IPS-NIHi11 (cell line): ENCODE data around the gene TARBP1.
"Not testable (repeated sequence)": the region's sequence is repeated elsewhere in the genome, so short reads cannot be mapped to it uniquely, and the experiment has no call there.

ENCODE experiments used
- DNase-seq: peaks from one replicate; pipeline ENCODE4 v3.0.0; 2012; ENCODE audit warnings: mixed read lengths, low spot score

Gene TARBP1

DNA sequence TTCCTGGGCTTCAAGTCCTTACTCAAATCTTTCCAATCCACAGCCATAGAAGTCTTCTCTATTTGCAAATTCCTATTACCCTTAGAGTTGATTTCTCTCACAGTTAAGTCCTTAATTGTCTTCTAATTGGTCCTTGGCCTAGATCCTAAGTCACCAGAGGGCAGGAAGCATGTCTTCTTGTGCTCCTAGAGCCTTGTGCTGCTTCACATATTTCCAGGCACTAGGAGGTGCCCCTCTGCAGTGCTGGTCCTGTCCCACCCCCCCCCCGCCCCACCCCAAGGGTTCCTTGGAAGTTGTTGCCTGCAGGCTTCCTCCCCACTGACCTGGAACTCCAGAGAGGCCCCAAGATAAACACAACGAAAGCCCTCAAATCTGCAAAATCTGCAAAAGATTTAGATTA is 28.1 kb upstream of the TARBP1 start:
- DNase-seq: no peak

GRCh38 chr1:234505769-234506102 is 26.8 kb upstream of the TARBP1 start:
- DNase-seq: no peak

DNA sequence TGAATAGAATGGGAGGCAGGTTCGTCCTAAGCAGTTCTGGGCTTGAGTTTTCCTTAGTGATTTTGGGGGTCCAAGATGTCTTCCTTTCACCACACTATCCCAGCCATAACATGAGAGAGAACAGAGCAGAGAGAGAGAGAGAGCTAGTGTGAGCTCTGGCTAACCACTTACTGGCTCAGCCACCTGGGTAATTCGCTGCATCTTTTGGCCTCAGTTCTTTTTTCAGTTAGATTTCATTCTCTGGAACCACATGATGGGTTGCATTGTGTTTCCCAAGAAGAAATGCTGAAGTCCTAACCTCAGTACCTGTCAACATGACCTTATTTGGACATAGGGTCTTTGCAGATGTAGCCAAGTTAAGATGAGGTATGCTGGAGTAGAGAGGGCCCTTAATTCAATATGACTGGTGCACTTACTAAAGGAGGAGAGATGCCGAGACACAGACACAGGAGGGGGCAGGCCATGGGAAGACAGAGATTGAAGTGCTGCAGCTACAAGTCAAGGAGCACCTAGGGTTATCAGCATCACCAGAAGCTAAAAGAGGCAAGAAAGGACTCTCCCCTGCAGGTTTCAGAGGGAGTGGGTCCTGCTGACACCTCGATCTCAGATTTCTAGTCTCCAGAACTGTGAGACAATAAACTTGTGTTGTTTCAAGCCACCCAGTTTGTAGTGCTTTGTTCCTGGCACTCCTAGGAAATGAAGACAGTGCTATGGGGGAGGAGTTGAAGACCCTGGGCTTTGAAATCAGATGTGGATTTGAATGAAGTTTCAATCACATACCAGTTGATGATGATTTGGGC is 26.2 kb upstream of the TARBP1 start:
- no peak for DNase-seq

GRCh38 chr1:234504251-234504650 is 25.3 kb upstream of the TARBP1 start:
- not testable (repeated sequence) for DNase-seq

DNA sequence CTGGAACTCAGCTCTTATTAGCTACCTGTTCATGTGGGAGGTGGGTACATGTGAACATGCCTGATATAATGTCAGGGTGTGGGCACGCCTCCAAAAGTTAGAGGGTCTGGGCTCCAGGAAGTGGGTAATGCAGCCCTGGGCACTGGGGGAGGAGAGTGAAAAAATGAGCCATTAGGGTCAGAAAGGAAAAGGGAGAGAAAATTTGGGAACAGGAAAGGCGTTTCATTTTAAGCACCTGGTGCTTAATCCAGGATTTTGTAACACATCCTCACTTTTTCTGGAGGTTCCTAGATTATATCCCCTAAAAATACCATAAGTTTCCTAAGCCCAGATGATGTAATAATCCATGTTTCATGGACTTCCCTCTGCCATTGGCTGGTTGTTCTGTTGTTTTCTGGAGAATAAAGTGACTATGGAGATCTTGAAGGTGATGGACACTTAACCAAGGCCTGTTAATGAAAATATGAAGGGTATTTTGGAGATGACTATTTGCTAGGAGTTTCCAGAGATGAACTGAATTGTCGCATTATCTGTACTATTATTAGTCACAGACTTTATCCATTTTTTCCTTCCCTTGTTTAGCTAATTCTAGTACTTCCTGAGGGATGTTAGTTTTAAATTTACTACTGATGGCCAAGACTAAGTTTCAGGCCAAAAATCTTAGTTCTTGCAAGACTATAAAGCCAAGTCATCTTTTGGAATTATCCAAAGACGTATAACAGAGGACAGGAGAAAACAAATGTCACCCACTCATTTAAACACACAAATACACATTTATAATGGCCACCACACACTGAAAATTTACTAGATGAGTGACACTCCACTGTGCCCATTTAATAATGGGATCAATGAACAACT is 24.4 kb upstream of the TARBP1 start:
- no peak for DNase-seq

DNA sequence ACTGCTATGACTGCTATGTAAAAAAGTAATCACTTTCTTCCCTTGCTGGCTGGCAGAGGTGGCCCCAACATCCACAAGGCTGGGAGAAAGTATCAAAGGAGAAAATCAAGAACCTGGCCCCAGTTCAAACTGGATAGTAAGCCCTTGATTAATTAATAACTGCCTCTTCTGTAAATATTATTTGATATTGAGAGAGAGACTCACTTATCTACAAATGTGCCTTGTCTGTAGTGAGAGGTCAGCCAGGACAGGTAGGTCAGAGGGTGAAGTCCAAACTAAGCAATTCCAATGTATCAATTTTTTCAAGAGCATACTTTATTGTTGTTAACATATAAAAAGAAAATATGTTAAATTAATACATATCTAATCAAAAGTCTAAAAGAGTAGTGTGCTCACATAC is 23.8 kb upstream of the TARBP1 start:
- DNase-seq: no peak

DNA sequence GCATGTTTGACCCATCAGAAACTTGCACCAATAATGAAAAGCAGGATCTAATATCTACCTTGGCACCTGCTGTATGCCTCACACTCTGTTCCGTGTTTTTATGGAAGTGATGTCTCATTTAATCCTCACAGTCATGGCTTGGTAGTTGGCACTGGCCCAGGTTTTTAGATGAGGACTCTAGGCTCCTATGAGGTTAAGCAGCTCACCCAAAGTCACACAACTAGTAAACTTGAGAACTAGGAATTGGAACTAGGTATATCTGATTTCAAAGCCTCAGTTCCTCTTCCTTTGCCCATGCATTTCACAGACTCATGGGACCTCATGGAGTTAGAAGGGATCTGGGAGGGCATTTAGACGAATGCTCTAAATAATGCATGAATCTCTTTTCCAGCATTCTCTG is 21.3 kb upstream of the TARBP1 start:
- no peak for DNase-seq

DNA sequence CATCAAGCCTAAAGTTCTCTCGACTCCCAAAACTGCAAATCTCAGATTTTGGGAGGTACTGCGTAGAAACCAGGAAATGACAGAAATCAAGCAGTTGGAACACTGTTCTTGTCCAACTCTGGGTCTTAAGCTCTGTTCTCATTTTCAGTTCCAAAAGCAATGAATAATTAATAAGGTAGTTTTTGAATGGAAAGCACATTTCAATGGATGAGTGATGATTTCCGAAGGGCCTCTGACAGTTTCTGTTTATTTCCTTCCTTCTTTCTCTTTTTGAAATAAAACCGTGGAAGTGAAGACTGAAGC is 20.9 kb upstream of the TARBP1 start:
- DNase-seq: no peak

DNA sequence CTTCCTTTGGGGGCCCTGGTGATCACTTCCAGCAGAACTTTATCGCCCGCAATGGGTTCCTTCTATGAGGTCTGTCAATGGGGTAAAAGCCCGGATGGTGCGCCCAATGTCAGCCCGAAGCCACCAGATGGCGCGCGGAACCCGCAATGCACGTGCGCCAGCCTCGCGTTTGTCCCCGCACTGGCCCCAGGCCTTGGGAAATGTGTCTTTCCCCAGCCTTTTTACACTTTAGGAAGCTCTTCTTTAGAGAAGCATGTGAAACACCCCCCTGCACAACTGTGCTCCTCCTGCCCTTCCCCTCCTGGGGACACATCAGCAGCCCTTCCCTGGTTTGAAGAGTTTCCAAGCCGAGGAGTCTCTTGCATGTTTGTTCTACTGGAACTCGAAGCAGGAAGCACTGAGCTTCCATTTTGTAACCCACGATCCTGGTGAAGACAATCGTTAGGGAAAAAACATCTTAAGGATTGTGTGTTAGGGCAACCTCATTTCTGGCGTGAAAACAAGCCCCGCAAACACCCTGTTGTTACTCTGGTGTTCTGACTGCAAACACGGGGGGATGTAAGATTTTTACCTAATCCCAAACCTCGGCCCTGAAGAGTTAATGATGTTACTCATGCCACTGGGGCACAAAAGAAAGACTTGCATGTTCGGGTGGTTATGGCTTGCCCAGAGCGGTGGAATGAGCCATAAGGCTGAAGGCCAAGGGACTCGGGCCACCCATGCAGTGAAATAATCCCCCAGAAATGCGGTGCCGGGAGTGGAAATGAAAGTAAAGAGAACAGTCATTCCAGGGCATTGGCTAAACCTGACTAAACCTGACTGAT is 20.4 kb upstream of the TARBP1 start:
- peak; percentile 87 for DNase-seq

DNA sequence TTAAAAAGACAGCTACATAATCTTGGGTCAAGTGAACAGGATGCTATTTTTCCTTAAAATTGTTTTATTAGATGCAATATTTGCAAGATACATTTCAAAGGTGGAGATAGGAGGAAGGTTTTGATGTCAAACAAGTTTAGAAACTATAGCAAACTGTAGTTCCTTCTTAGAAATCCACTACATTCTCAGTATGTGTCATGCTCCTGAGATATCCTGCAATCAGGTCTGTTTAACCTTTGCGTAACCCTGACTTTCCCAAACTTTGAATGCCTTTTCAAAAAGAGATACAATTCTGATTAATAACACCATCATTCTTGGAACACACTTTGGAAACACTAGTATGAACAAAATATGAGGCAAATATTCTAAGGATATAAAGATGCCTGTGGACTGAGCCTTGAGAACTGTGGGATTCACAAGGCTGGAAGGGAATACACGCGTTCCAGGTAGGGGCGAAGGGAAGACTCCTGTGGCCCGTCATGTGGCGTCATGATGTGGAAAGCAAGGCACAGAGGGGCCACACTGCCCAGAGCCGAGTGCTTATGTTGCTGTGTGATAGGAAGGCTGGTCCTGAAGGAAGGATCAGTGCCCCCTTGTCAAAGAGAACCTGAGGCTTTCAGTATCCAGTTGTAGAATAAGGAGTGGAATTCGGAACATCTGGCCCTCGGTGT is 19.6 kb upstream of the TARBP1 start:
- DNase-seq: no peak

GRCh38 chr1:234497589-234497988 is 18.6 kb upstream of the TARBP1 start:
- no peak for DNase-seq

GRCh38 chr1:234495231-234495990 is 16.4 kb upstream of the TARBP1 start:
- no peak for DNase-seq

GRCh38 chr1:234494049-234494448 is 15.1 kb upstream of the TARBP1 start:
- DNase-seq: no peak

GRCh38 chr1:234490793-234491479 is 12.0 kb upstream of the TARBP1 start:
- DNase-seq: no peak

- DNase-seq: no peak
Observed at GRCh38 chr1:234489698-234490077, 10.7 kb upstream of the TARBP1 start.

- DNase-seq: no peak
Observed at GRCh38 chr1:234489007-234489697, 10.2 kb upstream of the TARBP1 start.

- no peak for DNase-seq
Observed at GRCh38 chr1:234488054-234489006, 9.4 kb upstream of the TARBP1 start.

DNA sequence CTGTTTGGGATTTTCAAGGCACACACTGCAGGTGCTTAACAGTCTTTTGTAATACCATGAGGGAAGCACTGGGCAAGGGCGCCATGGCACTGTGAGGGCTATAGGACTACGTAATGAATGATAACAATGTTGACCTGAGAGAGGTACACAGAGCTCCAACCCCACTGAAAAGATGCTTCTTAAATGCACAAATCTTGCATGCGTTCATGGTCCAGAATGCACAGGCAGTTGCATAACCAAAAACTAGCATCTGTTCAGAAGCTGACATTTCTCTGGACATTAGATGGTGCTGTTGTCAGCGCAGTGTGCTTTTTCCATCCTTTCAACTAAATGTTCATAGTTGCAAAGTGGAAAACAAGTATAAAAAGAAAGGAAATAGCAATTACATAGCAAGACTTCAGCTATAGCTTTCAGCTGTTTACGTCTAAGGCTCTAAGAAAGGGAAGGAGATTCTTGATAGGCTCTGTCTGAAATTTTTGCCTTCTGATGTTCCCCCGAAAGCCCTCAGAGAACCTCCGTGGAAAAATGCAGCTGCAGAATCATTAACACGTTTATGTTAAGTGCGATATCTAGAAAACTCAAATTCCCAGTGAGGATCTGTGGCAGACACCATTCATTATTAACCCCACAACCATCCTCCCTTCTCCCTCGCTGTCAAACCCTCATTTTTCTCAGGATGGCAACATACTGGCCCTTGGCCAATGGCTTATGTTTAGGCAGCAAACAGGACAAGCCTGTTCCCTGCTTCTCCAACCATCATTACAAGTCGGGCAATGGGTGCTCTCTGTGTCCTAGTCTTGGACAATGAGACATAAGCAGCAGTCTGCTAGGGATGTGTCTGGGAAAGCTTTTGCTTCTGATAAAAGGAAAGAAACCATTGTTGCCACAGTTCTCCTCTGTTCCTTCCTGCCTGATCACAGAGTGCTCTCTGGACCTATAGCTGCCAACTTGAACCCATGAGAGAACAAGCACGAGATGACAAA is 8.2 kb upstream of the TARBP1 start:
- DNase-seq: no peak
